SKM-1 (cell line): ENCODE measurements around the gene SEC63.
"Not testable (repeated sequence)": the region's sequence is repeated elsewhere in the genome, so short reads cannot be mapped to it uniquely, and the experiment has no call there.

Experiments used
- DNase-seq: peaks from one replicate; lab custom pipeline; 2025; ENCODE audit not compliant: unreplicated experiment; lab: John Stamatoyannopoulos, UW

The SEC63 gene

GRCh38 chr6:107864226-107865127, 93.5 kb downstream of the SEC63 start:
- DNase-seq = no peak

- no peak for DNase-seq
Observed at GRCh38 chr6:107862383-107862782, 95.6 kb downstream of the SEC63 start.

- DNase-seq = not testable (repeated sequence)
Observed at GRCh38 chr6:107860963-107861362, 97.0 kb downstream of the SEC63 start.

- DNase-seq = not testable (repeated sequence)
Observed at GRCh38 chr6:107860144-107860543, 97.9 kb downstream of the SEC63 start.

- no peak for DNase-seq
Observed at GRCh38 chr6:107853230-107853629, 104.8 kb downstream of the SEC63 start.

GRCh38 chr6:107849325-107849724, 108.7 kb downstream of the SEC63 start:
- no peak for DNase-seq

- peak; percentile 25 for DNase-seq
Observed at GRCh38 chr6:107847844-107848802, 109.9 kb downstream of the SEC63 start.

GRCh38 chr6:107846262-107846795, 111.7 kb downstream of the SEC63 start:
- no peak for DNase-seq

GRCh38 chr6:107845777-107846176, 112.2 kb downstream of the SEC63 start:
- DNase-seq = no peak

- no peak for DNase-seq
Observed at GRCh38 chr6:107843400-107843799, 114.6 kb downstream of the SEC63 start.

- no peak for DNase-seq
Observed at GRCh38 chr6:107841275-107841670, 116.7 kb downstream of the SEC63 start.

GRCh38 chr6:107840636-107841274, 117.3 kb downstream of the SEC63 start:
- no peak for DNase-seq

GRCh38 chr6:107833136-107833535, 124.9 kb downstream of the SEC63 start:
- no peak for DNase-seq

- peak; percentile 87 for DNase-seq
Observed at GRCh38 chr6:107832151-107833056, 125.6 kb downstream of the SEC63 start.

GRCh38 chr6:107830060-107830459, 127.9 kb downstream of the SEC63 start:
- DNase-seq = no peak

- no peak for DNase-seq
Observed at GRCh38 chr6:107827541-107827940, 130.5 kb downstream of the SEC63 start.

GRCh38 chr6:107823047-107823557, 134.9 kb downstream of the SEC63 start:
- DNase-seq = no peak

GRCh38 chr6:107822176-107823046, 135.6 kb downstream of the SEC63 start:
- DNase-seq = no peak

GRCh38 chr6:107821591-107821990, 136.4 kb downstream of the SEC63 start:
- DNase-seq = no peak
